IMR-90 (cell line): Measurements from ENCODE around the gene RSRC1. TPM values are rescaled to one million over a fixed set of nuclear protein-coding genes. Genes with fewer than 3 reads are reported as not detected.

Source experiments
- ATAC-seq: fragments of 200-7000 bp; cut with Tn5 transposase; 2 replicates; pipeline ENCODE4 v1.9.1; 2020; ENCODE audit warnings: low read depth, mild to moderate bottlenecking, moderate library complexity
- BruUV-seq: library from RNA; stranded (reverse); fragments of 400-500 nt; replicated peaks from 2 replicates; lab custom pipeline; 2021; lab: Mats Ljungman, UMichigan
- CTCF ChIA-PET: fragments of 300-600 bp; formaldehyde crosslinking; extraction: SDS; loops from one replicate; lab custom pipeline; 2021; ENCODE audit warnings: antibody characterized with exemption; lab: Yijun Ruan, JAX
- POLR2A ChIA-PET: fragments of 300-600 bp; sonication (Branson Sonifier 250); formaldehyde crosslinking; loops from one replicate; lab custom pipeline; 2022; ENCODE audit warnings: antibody characterized with exemption; ENCODE audit not compliant: unreplicated experiment; lab: Charles Lee
- DNase-seq: peaks from one replicate; pipeline ENCODE4 v3.0.0; 2013
- H2AFZ ChIP-seq: replicated peaks from 2 replicates; pipeline ENCODE3; 2013; ENCODE audit warnings: low read length, mild to moderate bottlenecking; ENCODE audit not compliant: poor library complexity
- H2AK5ac ChIP-seq: 2 replicates; pipeline ENCODE4 v1.6.1; 2013; ENCODE audit warnings: low read depth, low read length, inconsistent platforms
- H2AK9ac ChIP-seq: replicated peaks from 2 replicates; pipeline ENCODE3; 2013; ENCODE audit warnings: mild to moderate bottlenecking, low read depth, low read length, moderate library complexity; ENCODE audit not compliant: poor library complexity
- H2BK120ac ChIP-seq: 2 replicates; pipeline ENCODE4 v1.6.1; 2013; ENCODE audit warnings: low read depth, low read length, inconsistent platforms
- H2BK15ac ChIP-seq: 3 replicates; pipeline ENCODE4 v1.6.1; 2013; ENCODE audit warnings: low read depth, low read length, inconsistent platforms
- H2BK20ac ChIP-seq: 2 replicates; pipeline ENCODE4 v1.6.1; 2013; ENCODE audit warnings: low read depth, mild to moderate bottlenecking, inconsistent platforms, low read length, moderate library complexity
- H2BK5ac ChIP-seq: 2 replicates; pipeline ENCODE4 v1.6.1; 2013; ENCODE audit warnings: mild to moderate bottlenecking, low read depth, low read length, inconsistent platforms; ENCODE audit not compliant: poor library complexity, severe bottlenecking
- H3K14ac ChIP-seq: replicated peaks from 2 replicates; pipeline ENCODE4 v1.6.1; 2013; ENCODE audit warnings: low read depth, low read length, inconsistent platforms
- H3K18ac ChIP-seq: 2 replicates; pipeline ENCODE4 v1.6.1; 2013; ENCODE audit warnings: low read depth, low read length, control low read depth
- H3K23ac ChIP-seq: 2 replicates; pipeline ENCODE4 v1.6.1; 2013; ENCODE audit warnings: low read depth, low read length, inconsistent platforms
- H3K27ac ChIP-seq: 2 replicates; pipeline ENCODE4 v1.5.1; 2013; ENCODE audit warnings: mild to moderate bottlenecking, control low read depth, low read length; ENCODE audit not compliant: insufficient read depth
- H3K27me3 ChIP-seq: 2 replicates; pipeline ENCODE4 v1.6.1; 2013; ENCODE audit warnings: low read length; ENCODE audit not compliant: control insufficient read depth, insufficient read depth
- H3K36me3 ChIP-seq: 2 replicates; pipeline ENCODE4 v1.6.1; 2013; ENCODE audit warnings: low read length, mixed read lengths; ENCODE audit not compliant: control insufficient read depth, insufficient read depth
- H3K4ac ChIP-seq: 2 replicates; pipeline ENCODE4 v1.6.1; 2013; ENCODE audit warnings: low read depth, low read length, inconsistent platforms
- H3K4me1 ChIP-seq: 2 replicates; pipeline ENCODE4 v1.6.1; 2013; ENCODE audit warnings: low read length, mixed read lengths; ENCODE audit not compliant: control insufficient read depth, insufficient read depth
- H3K4me2 ChIP-seq: 2 replicates; pipeline ENCODE4 v1.6.1; 2013; ENCODE audit warnings: low read depth, mild to moderate bottlenecking, control low read depth, low read length, moderate library complexity
- H3K4me3 ChIP-seq: 2 replicates; pipeline ENCODE4 v1.5.1; 2013; ENCODE audit warnings: low read depth, mild to moderate bottlenecking, control low read depth, low read length, moderate library complexity; ENCODE audit not compliant: insufficient read depth
- H3K56ac ChIP-seq: 2 replicates; pipeline ENCODE4 v1.6.1; 2013; ENCODE audit warnings: low read length, inconsistent platforms; ENCODE audit not compliant: insufficient read depth; ENCODE audit errors: extremely low read depth
- H3K79me1 ChIP-seq, 2 experiments: 2 replicates each; pipeline ENCODE4 v1.6.1; 2013; ENCODE audit warnings: low read length in 2 of 2, inconsistent platforms in 1 of 2, low read depth in 1 of 2
- H3K9ac ChIP-seq: 2 replicates; pipeline ENCODE4 v1.6.1; 2013; ENCODE audit warnings: low read depth, low read length, control low read depth
- H3K9me1 ChIP-seq: 2 replicates; pipeline ENCODE4 v1.6.1; 2013; ENCODE audit warnings: low read length, inconsistent platforms; ENCODE audit not compliant: insufficient read depth
- H3K9me3 ChIP-seq: 2 replicates; pipeline ENCODE4 v1.6.1; 2013; ENCODE audit warnings: low read length; ENCODE audit not compliant: control insufficient read depth, insufficient read depth
- H4K20me1 ChIP-seq: 2 replicates; pipeline ENCODE4 v1.6.1; 2013; ENCODE audit warnings: low read length, inconsistent platforms; ENCODE audit not compliant: insufficient read depth
- H4K5ac ChIP-seq: 2 replicates; pipeline ENCODE4 v1.6.1; 2013; ENCODE audit warnings: mild to moderate bottlenecking, low read depth, low read length, control low read depth
- H4K8ac ChIP-seq, 2 experiments: 2 replicates each; pipeline ENCODE4 v1.6.1; 2013; ENCODE audit warnings: low read depth in 2 of 2, low read length in 2 of 2, control low read depth in 1 of 2, inconsistent platforms in 1 of 2
- H4K91ac ChIP-seq: 2 replicates; pipeline ENCODE4 v1.6.1; 2013; ENCODE audit warnings: low read depth, low read length, inconsistent platforms; ENCODE audit not compliant: insufficient read depth
- FOS ChIP-seq: fragments of 150-350 bp; IDR thresholded peaks from 2 replicates; pipeline ENCODE4 v1.6.1; 2016; ENCODE audit warnings: low read depth, low read length
- MAZ ChIP-seq: IDR thresholded peaks from 2 replicates; pipeline ENCODE4 v1.6.1; 2012; ENCODE audit warnings: low read depth, mild to moderate bottlenecking, low read length, improper control_type of control experiment, moderate library complexity, borderline replicate concordance
- MXI1 ChIP-seq: IDR thresholded peaks from 2 replicates; pipeline ENCODE4 v1.6.1; 2012; ENCODE audit warnings: low read depth, mild to moderate bottlenecking, low read length, moderate library complexity, borderline replicate concordance
- dilution Hi-C: fragments of 300-500 bp; cut with HindIII; formaldehyde crosslinking; loops from one replicate; pipeline ENCODE4 v1.14.3; 2018; ENCODE audit warnings: low sequenced_read_pairs; ENCODE audit not compliant: unreplicated experiment
- in situ Hi-C: fragments of 300-500 bp; cut with MboI; formaldehyde crosslinking; loops from 3 replicates; pipeline ENCODE4 v1.14.3; 2019; ENCODE audit warnings: low sequenced_read_pairs, inconsistent platforms, mixed read lengths
- intact Hi-C: fragments of 100-400 bp; cut with micrococcal nuclease; formaldehyde crosslinking; loops from 2 replicates; pipeline ENCODE4 v1.10.0; 2022
- polyA plus RNA-seq, 3 experiments: library from polyadenylated mRNA; depleted of rRNA; stranded (reverse); fragments of >200 nt; gene quantifications; 2 replicates each; pipeline ENCODE4 v1.2.3, GENCODE V29; 2012; ENCODE audit warnings: low replicate concordance in 1 of 3
- total RNA-seq: library from RNA; depleted of rRNA; stranded (reverse); fragments of >200 nt; gene quantifications from 2 replicates; pipeline ENCODE4 v1.2.3, GENCODE V29; 2012

RSRC1 gene
- total and polyA plus RNA-seq, 2 of the 4 experiments (the other 2 are of a cell fraction): 3.8 to 41.8 TPM

- Histone ChIP-seq H3K9ac (no peak overlapping the region), H3K4me2 (no peak overlapping the region), H4K91ac (no peak overlapping the region), H3K23ac (no peak overlapping the region), H3K4ac (no peak overlapping the region), H4K5ac (no peak overlapping the region), H2BK5ac (no peak overlapping the region), H3K9me1 (no peaks in the 10 kb centered on the region; the same call in 1 of the 2 replicates), H2BK120ac (no peak overlapping the region), H3K4me3 (no peak overlapping the region), H3K27me3 (no peaks in the 10 kb centered on the region), H3K4me1 (no peaks in the 10 kb centered on the region), H4K8ac (no peak overlapping the region), H3K79me1 (no peaks in the 10 kb centered on the region; a peak in 1 of 4 replicates), H2BK15ac (no peak overlapping the region), H3K14ac (no peak overlapping the region), H3K9me3 (no peaks in the 10 kb centered on the region), H3K18ac (no peak overlapping the region), H2AK9ac (no peak overlapping the region), H3K36me3 (no peaks in the 10 kb centered on the region), H3K27ac (no peak overlapping the region), H2AK5ac (no peak overlapping the region), H3K56ac (no peak overlapping the region), H2BK20ac (no peak overlapping the region), H4K20me1 (no peaks in the 10 kb centered on the region), H2AFZ (no peak overlapping the region)
- dilution Hi-C loops (no loop called here), intact Hi-C loops (no loop called here), in situ Hi-C loops (no loop called here)
- no TSS peak for BruUV-seq
- TF ChIP-seq MXI1: no peak
- TF ChIP-seq FOS: no peak
- TF ChIP-seq MAZ: no peak
- DNase-seq (no peak), ATAC-seq (no peak)
- CTCF ChIA-PET: no interaction called here
- POLR2A ChIA-PET: no interaction called here
These were observed 138.4 kb downstream of the RSRC1 start for GRCh38 chr3:158248261-158248660.
